Nucleus accumbens (tissue), 56 donors: Measurements from ENCODE around the gene BMPER.
A peak's percentile ranks its signal among the peaks of the same experiment; 100 is the strongest.

Experiments
- DNase-seq, 56 donors: peaks; one replicate each; lab custom pipeline; 2025; lab: John Stamatoyannopoulos, UW

BMPER gene

GRCh38 chr7:33887266-33887975, 17.9 kb upstream of the BMPER start:
- DNase-seq, result peak in 4 of 56 donors; percentile 3 to 21 (median 6)

- no peak for DNase-seq
These were observed 17.2 kb upstream of the BMPER start for GRCh38 chr7:33888166-33888565.

- DNase-seq, result no peak
These were observed 12.4 kb upstream of the BMPER start for GRCh38 chr7:33892945-33893344.

- no peak for DNase-seq
These were observed 12.0 kb upstream of the BMPER start for GRCh38 chr7:33893377-33893776.

- peak in 55 of 56 donors; percentile 8 to 90 (median 65) for DNase-seq
These were observed 10.1 kb upstream of the BMPER start for GRCh38 chr7:33895025-33895804.

- DNase-seq, result no peak
These were observed 4.8 kb upstream of the BMPER start for GRCh38 chr7:33900501-33900900.

- no peak for DNase-seq
These were observed 4.1 kb upstream of the BMPER start for GRCh38 chr7:33901199-33901598.

GRCh38 chr7:33901847-33902246, 3.5 kb upstream of the BMPER start:
- no peak for DNase-seq

- DNase-seq, result no peak
These were observed 2.6 kb upstream of the BMPER start for GRCh38 chr7:33902746-33903145.

GRCh38 chr7:33903791-33904680, 1.3 kb upstream of the BMPER start:
- DNase-seq, result peak in 48 of 56 donors; percentile 5 to 81 (median 53)

- DNase-seq, result peak in 30 of 56 donors; percentile 6 to 81 (median 44)
These were observed 504 bp upstream of the BMPER start for GRCh38 chr7:33904681-33905388.

GRCh38 chr7:33906697-33907096, 1.4 kb downstream of the BMPER start:
- DNase-seq, result no peak

- DNase-seq, result no peak
These were observed 2.3 kb downstream of the BMPER start for GRCh38 chr7:33907625-33908024.

- no peak for DNase-seq
These were observed 4.0 kb downstream of the BMPER start for GRCh38 chr7:33909318-33909717.

GRCh38 chr7:33909755-33910154, 4.4 kb downstream of the BMPER start:
- no peak for DNase-seq

GRCh38 chr7:33910756-33911155, 5.4 kb downstream of the BMPER start:
- no peak for DNase-seq

- DNase-seq, result no peak
These were observed 11.2 kb downstream of the BMPER start for GRCh38 chr7:33916357-33917081.

GRCh38 chr7:33917661-33918060, 12.3 kb downstream of the BMPER start:
- DNase-seq, result no peak

- no peak for DNase-seq
These were observed 13.3 kb downstream of the BMPER start for GRCh38 chr7:33918438-33919143.
